ENCODE data around the gene RBM26. TPM values are rescaled to one million over a fixed set of nuclear protein-coding genes. Genes with fewer than 3 reads are reported as not detected.

The RBM26 gene
- polyA plus RNA-seq, 1 experiment = 29.1 TPM

Small RNAs within 50 kb of the gene (small RNA-seq; reads per million reads assigned to genes)
- not detected for gene RNA5SP33 (ENCODE audit: insufficient read length, low read depth)

Other genes starting within 250 kb of the RBM26 start
- 32.5 and 33.0 TPM in 2 replicates for gene NDFIP2, start 74.9 kb upstream of the RBM26 start, polyA plus RNA-seq (2011; rRNA removed)

Measured in AG04450 (cell line).